CD4-positive, alpha-beta T cell (primary cell): ENCODE measurements around the gene WFDC1. TPM values are rescaled to one million over a fixed set of nuclear protein-coding genes. Genes with fewer than 3 reads are reported as not detected.

ENCODE experiments used
- ATAC-seq: fragments of 200-7000 bp; cut with Tn5 transposase; one replicate; pipeline ENCODE4 v1.10.0; 2022; ENCODE audit warnings: mild to moderate bottlenecking; ENCODE audit not compliant: poor library complexity
- CTCF ChIA-PET: fragments of 350-600 bp; sonication (Branson Sonifier 250); formaldehyde crosslinking; loops from one replicate; lab custom pipeline; 2021; ENCODE audit warnings: antibody characterized with exemption, inconsistent platforms; lab: Charles Lee
- POLR2A ChIA-PET: fragments of 350-600 bp; sonication (Branson Sonifier 250); formaldehyde crosslinking; loops from one replicate; lab custom pipeline; 2021; ENCODE audit warnings: antibody characterized with exemption, inconsistent platforms; lab: Charles Lee
- DNase-seq, 14 experiments: peaks; one replicate each; pipeline ENCODE4 v3.0.0-alpha.2; 2013 to 2020; ENCODE audit warnings: mixed read lengths in 2 of 14
- H3K27ac ChIP-seq, 2 donors: one replicate each; pipeline versions ENCODE4 v1.5.1 to v1.7.0; 2013; ENCODE audit warnings: low read length in 2 of 2, low read depth in 1 of 2, mild to moderate bottlenecking in 1 of 2
- H3K27me3 ChIP-seq, 2 experiments: 1 replicate in 1 of 2; 2 replicates in 1 of 2; pipeline versions ENCODE4 v1.6.1 to v1.7.0; 2013; ENCODE audit warnings: low read length in 2 of 2, control low read depth in 1 of 2, mild to moderate bottlenecking in 1 of 2, moderate library complexity in 1 of 2; ENCODE audit not compliant: insufficient read depth in 2 of 2, control insufficient read depth in 1 of 2
- H3K36me3 ChIP-seq: one replicate; pipeline ENCODE4 v1.6.1; 2013; ENCODE audit warnings: low read length, control low read depth; ENCODE audit not compliant: insufficient read depth
- H3K4me1 ChIP-seq: one replicate; pipeline ENCODE4 v1.6.1; 2013; ENCODE audit warnings: low read length, control low read depth; ENCODE audit not compliant: insufficient read depth
- H3K4me3 ChIP-seq: one replicate; pipeline ENCODE4 v1.5.1; 2013; ENCODE audit warnings: mild to moderate bottlenecking, low read length, moderate library complexity
- H3K9me3 ChIP-seq, 2 experiments: 1 replicate in 1 of 2; 2 replicates in 1 of 2; pipeline versions ENCODE4 v1.6.1 to v1.7.0; 2013; ENCODE audit warnings: low read length in 2 of 2, mild to moderate bottlenecking in 2 of 2, control low read depth in 1 of 2, moderate library complexity in 1 of 2; ENCODE audit not compliant: control insufficient read depth in 1 of 2, insufficient read depth in 1 of 2
- H3K27ac Mint-ChIP-seq: one replicate; pipeline ENCODE4 v1.8.0; 2020; ENCODE audit warnings: mixed read lengths
- H3K27me3 Mint-ChIP-seq: one replicate; pipeline ENCODE4 v1.8.0; 2021; ENCODE audit warnings: mixed read lengths
- H3K36me3 Mint-ChIP-seq: one replicate; pipeline ENCODE4 v1.8.0; 2021; ENCODE audit warnings: low read depth, mixed read lengths
- H3K4me1 Mint-ChIP-seq: one replicate; pipeline ENCODE4 v1.8.0; 2021; ENCODE audit warnings: low read depth, mixed read lengths
- H3K4me3 Mint-ChIP-seq: one replicate; pipeline ENCODE4 v1.8.0; 2020; ENCODE audit warnings: mild to moderate bottlenecking, mixed read lengths
- H3K9me3 Mint-ChIP-seq: one replicate; pipeline ENCODE4 v1.8.0; 2020; ENCODE audit warnings: mixed read lengths
- CTCF ChIP-seq: fragments of 200-600 bp; IDR thresholded peaks from one replicate; pipeline ENCODE4 v1.8.0; 2022; ENCODE audit warnings: antibody characterized with exemption, mild to moderate bottlenecking
- intact Hi-C, 2 experiments: fragments of 100-400 bp; cut with DNase I in 1 of 2; cut with micrococcal nuclease in 1 of 2; formaldehyde crosslinking; loops; one replicate each; pipeline versions ENCODE4 v1.15.1 to v1.9.0; 2023 to 2025; cut with DNase I, micrococcal nuclease
- total RNA-seq, 174 experiments: library from RNA in 2 of 174; stranded (reverse) in 2 of 174; gene quantifications; one replicate each; pipeline ENCODE4 v1.2.3 and lab custom pipeline; 2021 to 2026

The WFDC1 gene
- total RNA-seq, 2 experiments from 2014 or later = not detected

DNA sequence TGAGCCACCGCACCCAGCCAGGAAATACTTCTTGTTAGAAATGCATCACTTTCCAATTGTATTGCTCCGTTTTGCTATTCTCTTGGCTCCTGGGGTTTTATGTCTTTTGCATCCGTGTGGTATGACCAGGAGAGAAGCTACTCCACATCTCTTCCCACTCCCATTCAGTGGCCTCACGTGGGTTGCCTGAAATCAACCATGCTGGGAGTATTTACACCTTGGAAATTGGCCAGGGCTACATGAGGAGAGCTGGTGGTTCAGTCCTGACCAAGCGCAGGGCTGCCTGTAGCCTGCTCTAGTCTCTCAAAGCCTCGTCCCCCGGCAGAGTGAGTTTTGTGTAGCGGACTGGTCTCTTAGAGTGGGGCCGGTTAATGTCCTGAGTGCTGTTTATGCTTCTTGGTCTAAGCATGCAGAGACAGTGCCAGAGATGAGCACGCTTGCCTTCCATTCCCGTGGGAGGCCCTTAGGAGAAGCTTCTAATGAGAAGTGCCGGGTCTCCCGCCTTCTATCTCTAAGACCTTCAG lies 3.8 kb downstream of the WFDC1 start:
- intact Hi-C loops = no loop called here
- no peak overlapping the region for H3K4me3 Mint-ChIP-seq
- H3K27me3 Mint-ChIP-seq = peaks cover 50% of the 10 kb centered on the region
- no peaks in the 10 kb centered on the region for H3K9me3 Mint-ChIP-seq
- no peak overlapping the region for H3K27ac Mint-ChIP-seq
- no peak overlapping the region for H3K4me3 ChIP-seq
- no peak for DNase-seq
- peaks cover 8% of the 10 kb centered on the region for H3K4me1 ChIP-seq
- ATAC-seq = no peak
- H3K27ac ChIP-seq = no peak overlapping the region
- H3K36me3 ChIP-seq = no peaks in the 10 kb centered on the region
- H3K4me1 Mint-ChIP-seq = peaks cover 6% of the 10 kb centered on the region
- peaks cover 0 to 4% of the 10 kb centered on the region in 2 experiments for H3K9me3 ChIP-seq
- peaks cover 23 to 34% of the 10 kb centered on the region in 2 experiments for H3K27me3 ChIP-seq
- ChIA-PET POLR2A (no interaction called here), CTCF (no interaction called here)
- no peaks in the 10 kb centered on the region for H3K36me3 Mint-ChIP-seq
- no peak for TF ChIP-seq CTCF

- ChIA-PET CTCF (no interaction called here), POLR2A (no interaction called here)
These were observed 5.2 kb downstream of the WFDC1 start for GRCh38 chr16:84299734-84300440.

GRCh38 chr16:84302111-84302954 lies 7.7 kb downstream of the WFDC1 start:
- Mint-ChIP-seq H3K4me1 (no peaks in the 10 kb centered on the region), H3K9me3 (no peaks in the 10 kb centered on the region), H3K27me3 (peaks cover 37% of the 10 kb centered on the region), H3K36me3 (no peaks in the 10 kb centered on the region), H3K27ac (no peak overlapping the region), H3K4me3 (no peak overlapping the region)
- no peak overlapping the region for H3K4me3 ChIP-seq
- H3K4me1 ChIP-seq = no peaks in the 10 kb centered on the region
- ATAC-seq (no peak), DNase-seq (no peak)
- POLR2A ChIA-PET = no interaction called here
- H3K9me3 ChIP-seq = no peaks in the 10 kb centered on the region
- H3K27me3 ChIP-seq = peaks cover 0 to 4% of the 10 kb centered on the region in 2 experiments
- intact Hi-C loops = no loop called here
- TF ChIP-seq CTCF = no peak
- H3K27ac ChIP-seq = no peak overlapping the region
- H3K36me3 ChIP-seq = no peaks in the 10 kb centered on the region
- CTCF ChIA-PET = no interaction called here

More at GRCh38 chr16:84299734-84300440, 5.2 kb downstream of the WFDC1 start:
- Mint-ChIP-seq H3K4me1 (no peaks in the 10 kb centered on the region), H3K36me3 (no peaks in the 10 kb centered on the region), H3K4me3 (no peak overlapping the region), H3K27me3 (peaks cover 47% of the 10 kb centered on the region), H3K9me3 (no peaks in the 10 kb centered on the region), H3K27ac (no peak overlapping the region)
- Histone ChIP-seq H3K9me3 (no peaks in the 10 kb centered on the region), H3K27me3 (peaks cover 10 to 25% of the 10 kb centered on the region in 2 experiments), H3K4me1 (peaks cover 1% of the 10 kb centered on the region), H3K4me3 (no peak overlapping the region), H3K27ac (no peak overlapping the region), H3K36me3 (no peaks in the 10 kb centered on the region)
- intact Hi-C loops = no loop called here
- ATAC-seq (no peak), DNase-seq (no peak)
- no peak for TF ChIP-seq CTCF
